H1 (cell line): Measurements from ENCODE around the gene DPEP2NB.

Source experiments
- EZH2 ChIP-seq: fragments of 200-600 bp; sonication (generic); IDR thresholded peaks from 2 replicates; pipeline ENCODE4 v1.7.1; 2012; ENCODE audit warnings: low read depth, mild to moderate bottlenecking, moderate library complexity, low read length, inconsistent platforms; ENCODE audit not compliant: severe bottlenecking
- JUN ChIP-seq: IDR thresholded peaks from 2 replicates; pipeline ENCODE4 v1.6.1; 2011; ENCODE audit warnings: low read depth, mild to moderate bottlenecking, improper control_type of control experiment, low read length
- POLR2A ChIP-seq, 2 experiments: IDR thresholded peaks; 1 replicate in 1 of 2; 2 replicates in 1 of 2; pipeline ENCODE4 v1.6.1; 2011; ENCODE audit warnings: low read depth in 2 of 2, low read length in 2 of 2, mild to moderate bottlenecking in 2 of 2; ENCODE audit errors: control extremely low read depth in 1 of 2
- RNF2 ChIP-seq: fragments of 200-900, 300-1000 bp; sonication (generic); IDR thresholded peaks from 2 replicates; pipeline ENCODE4 v1.7.1; 2016; ENCODE audit warnings: borderline replicate concordance, low read depth, mild to moderate bottlenecking, antibody characterized with exemption, low read length; ENCODE audit not compliant: poor library complexity, severe bottlenecking; ENCODE audit errors: missing control alignments
- SIN3A ChIP-seq, 2 experiments: IDR thresholded peaks in 1 of 2; conservative IDR thresholded peaks in 1 of 2; 2 replicates each; pipeline ENCODE4 v1.6.1; 2011 to 2012; ENCODE audit warnings: low read length in 2 of 2, improper control_type of control experiment in 1 of 2, low read depth in 1 of 2, mild to moderate bottlenecking in 1 of 2
- SIX5 ChIP-seq: IDR thresholded peaks from 2 replicates; pipeline ENCODE4 v1.6.1; 2011; ENCODE audit warnings: mild to moderate bottlenecking, low read depth, low read length
- SP2 ChIP-seq: IDR thresholded peaks from 2 replicates; pipeline ENCODE4 v1.6.1; 2012; ENCODE audit warnings: mild to moderate bottlenecking, low read length, inconsistent platforms
- TF ChIP-seq, protein P1 (sequence below), 3 experiments: IDR thresholded peaks; 1 replicate in 2 of 3; 2 replicates in 1 of 3; pipeline versions ENCODE4 v1.5.1 to v1.6.1; 2011; ENCODE audit warnings: low read length in 3 of 3, mild to moderate bottlenecking in 3 of 3, inconsistent platforms in 2 of 3, low read depth in 1 of 3, moderate library complexity in 1 of 3; ENCODE audit not compliant: insufficient read depth in 1 of 3; ENCODE audit errors: control extremely low read depth in 1 of 3

DNA sequence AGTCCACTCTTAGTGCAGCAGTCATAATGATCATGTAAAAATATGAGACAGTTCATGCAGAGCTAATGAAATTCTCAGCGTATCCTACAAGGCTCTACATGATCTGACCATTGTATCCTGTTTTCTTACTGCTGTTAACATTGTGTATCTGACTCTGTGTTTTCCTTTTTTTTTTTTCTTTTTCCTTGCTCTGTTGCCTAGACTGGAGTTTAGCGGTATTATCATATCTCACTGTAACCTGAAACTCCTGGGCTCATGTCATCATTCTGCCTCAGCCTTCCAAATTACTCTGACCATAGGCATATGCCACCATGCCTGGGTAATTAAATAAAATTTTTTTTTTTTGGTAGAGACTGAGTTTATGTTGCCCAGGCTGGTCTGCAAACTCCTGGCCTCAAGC is 19.5 kb upstream of the DPEP2NB start:
- TF ChIP-seq, protein P1, sequence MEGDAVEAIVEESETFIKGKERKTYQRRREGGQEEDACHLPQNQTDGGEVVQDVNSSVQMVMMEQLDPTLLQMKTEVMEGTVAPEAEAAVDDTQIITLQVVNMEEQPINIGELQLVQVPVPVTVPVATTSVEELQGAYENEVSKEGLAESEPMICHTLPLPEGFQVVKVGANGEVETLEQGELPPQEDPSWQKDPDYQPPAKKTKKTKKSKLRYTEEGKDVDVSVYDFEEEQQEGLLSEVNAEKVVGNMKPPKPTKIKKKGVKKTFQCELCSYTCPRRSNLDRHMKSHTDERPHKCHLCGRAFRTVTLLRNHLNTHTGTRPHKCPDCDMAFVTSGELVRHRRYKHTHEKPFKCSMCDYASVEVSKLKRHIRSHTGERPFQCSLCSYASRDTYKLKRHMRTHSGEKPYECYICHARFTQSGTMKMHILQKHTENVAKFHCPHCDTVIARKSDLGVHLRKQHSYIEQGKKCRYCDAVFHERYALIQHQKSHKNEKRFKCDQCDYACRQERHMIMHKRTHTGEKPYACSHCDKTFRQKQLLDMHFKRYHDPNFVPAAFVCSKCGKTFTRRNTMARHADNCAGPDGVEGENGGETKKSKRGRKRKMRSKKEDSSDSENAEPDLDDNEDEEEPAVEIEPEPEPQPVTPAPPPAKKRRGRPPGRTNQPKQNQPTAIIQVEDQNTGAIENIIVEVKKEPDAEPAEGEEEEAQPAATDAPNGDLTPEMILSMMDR (IDR thresholded peaks at IDR 0.05; ENCODE audit: control extremely low read depth in 1 of 3, insufficient read depth in 1 of 3, low read depth in 1 of 3, low read length in 3 of 3): no peak
- TF ChIP-seq RNF2 (no peak), SIN3A (conservative IDR thresholded peaks at IDR 0.05 in 1 of 2, IDR thresholded peaks at IDR 0.05 in 1 of 2; ENCODE audit: low read depth in 1 of 2, low read length in 2 of 2) (no peak), POLR2A (IDR thresholded peaks at IDR 0.05; ENCODE audit: control extremely low read depth in 1 of 2, low read depth in 2 of 2, low read length in 2 of 2) (no peak), SP2 (no peak), EZH2 (no peak), SIX5 (no peak), JUN (no peak)
